Effector CD4-positive, alpha-beta T cell (primary cell): Measurements from ENCODE around the gene SHH. TPM values are rescaled to one million over a fixed set of nuclear protein-coding genes. Genes with fewer than 3 reads are reported as not detected.

Experiments used
- DNase-seq: peaks from one replicate; pipeline ENCODE4 v3.0.0-alpha.2; 2020
- total RNA-seq: gene quantifications from one replicate; lab custom pipeline; 2026; lab: John Stamatoyannopoulos, UW

Gene SHH
- not detected for total RNA-seq

- DNase-seq, result no peak
Measured at GRCh38 chr7:155811895-155812761, at the start of gene SHH. Gene SHH, minus strand, starts transcription at chr7:155812463. Its CDS starts 341 bp downstream, at chr7:155812122.

DNA sequence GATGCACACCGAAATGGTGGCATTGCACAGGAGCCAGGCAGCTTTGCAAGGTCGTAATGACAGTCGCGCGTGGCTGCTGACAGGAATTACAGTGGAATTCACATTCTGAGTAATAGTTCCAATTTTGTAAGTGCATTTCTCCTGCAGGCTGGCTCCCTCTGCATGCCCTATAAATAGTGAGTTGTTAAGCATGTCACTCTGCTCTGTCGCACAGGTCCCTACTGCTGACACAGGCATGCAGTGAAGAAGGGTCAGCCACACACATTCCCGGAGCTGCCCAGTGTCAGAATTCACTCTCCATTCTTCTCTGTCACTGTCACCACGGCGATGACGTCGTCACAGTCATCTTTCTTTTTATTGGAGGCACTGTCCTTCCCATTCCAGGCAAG is 49.2 kb upstream of the SHH start:
- DNase-seq, result no peak

- DNase-seq, result no peak
Measured at GRCh38 chr7:155860840-155861479, 48.7 kb upstream of the SHH start.

DNA sequence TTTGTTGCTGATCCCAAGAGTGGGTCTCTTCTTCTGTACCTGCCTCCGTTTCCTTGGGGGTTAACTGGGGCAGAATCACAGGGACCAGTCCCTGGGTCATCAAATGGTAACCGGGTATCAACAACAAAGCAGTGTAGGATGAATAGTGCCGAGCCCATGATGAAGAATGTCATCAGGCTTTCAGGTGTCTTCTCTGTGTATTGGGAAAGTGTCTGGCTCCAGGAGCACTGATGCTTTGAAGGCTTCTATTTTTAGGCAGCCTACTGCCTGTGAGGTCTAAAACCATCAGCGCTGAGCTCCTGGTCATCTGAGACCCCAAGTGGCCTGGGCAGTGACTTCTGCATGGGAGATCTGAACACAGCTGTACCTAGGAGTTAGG is 48.2 kb upstream of the SHH start:
- DNase-seq, result no peak

DNA sequence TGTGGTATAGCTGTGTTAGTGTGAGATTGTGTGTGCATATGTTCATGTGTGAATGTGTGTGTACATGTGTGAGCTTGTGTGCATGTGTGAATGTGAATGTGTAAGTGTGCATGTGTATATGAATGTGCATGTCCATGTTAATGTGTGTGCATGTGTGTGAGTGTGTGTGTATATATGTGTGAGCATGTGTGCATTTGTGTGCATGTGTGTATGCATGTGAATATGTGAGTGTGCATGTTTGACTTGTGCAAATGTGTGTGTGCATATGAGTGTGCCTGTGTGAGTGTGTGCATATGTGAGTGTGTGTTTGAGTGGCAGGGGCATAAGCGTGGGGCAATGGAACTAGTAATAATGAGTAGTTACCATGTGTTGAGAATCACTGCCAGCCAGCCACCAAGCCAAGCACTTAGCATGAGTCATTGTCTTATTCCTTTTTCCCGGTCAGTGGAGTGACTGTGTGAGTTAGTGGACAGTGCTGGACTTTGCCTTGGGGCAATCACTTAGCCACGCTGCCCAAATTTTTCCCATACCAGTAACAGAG is 46.3 kb upstream of the SHH start:
- DNase-seq, result no peak

GRCh38 chr7:155857141-155857540 is 44.9 kb upstream of the SHH start:
- no peak for DNase-seq

- no peak for DNase-seq
Measured at GRCh38 chr7:155856656-155857055, 44.4 kb upstream of the SHH start.

GRCh38 chr7:155852426-155853301 is 40.4 kb upstream of the SHH start:
- DNase-seq, result no peak

- no peak for DNase-seq
Measured at GRCh38 chr7:155851892-155852291, 39.6 kb upstream of the SHH start.

DNA sequence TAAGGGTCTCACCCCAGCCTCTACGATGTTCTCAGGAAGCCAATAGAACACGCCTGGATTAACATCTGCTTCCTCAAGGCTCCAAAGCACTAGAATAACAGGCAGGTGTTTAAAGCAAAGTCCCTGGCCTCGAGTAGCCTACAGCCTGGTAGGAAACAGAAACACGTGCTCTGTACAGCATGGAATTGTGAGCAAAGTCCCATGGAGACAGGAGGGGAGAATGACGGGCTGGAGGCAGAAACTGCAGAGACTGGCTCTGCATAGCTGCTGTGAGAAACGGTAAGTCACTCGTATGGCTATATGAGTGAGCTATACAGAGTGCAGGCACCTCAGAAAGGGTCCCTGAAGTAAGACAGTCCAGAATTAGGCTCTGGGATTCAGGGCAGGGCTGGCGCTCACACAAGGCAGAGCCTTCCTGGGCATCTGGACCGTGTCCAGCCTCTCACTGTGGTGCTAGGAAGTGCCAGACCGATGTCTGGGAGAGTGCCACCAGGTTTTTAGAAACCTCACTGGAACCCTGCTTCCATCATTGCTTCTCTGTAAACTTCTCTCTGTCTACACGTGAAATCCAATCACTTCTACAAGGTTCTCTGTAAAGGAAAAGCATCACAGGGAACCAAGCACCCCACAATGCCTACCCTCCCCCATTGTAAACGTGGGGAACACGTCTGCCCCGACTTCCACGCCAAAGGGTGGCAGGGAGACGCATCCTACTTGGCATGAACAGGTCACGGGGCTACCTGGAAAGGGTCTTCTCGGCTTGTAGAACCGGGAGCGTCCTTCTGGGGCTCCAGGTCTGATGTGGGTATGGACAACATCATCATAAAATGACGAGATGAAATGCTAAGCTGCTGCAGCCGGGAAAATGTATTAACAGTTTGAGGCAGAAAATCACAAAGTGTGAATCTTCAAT is 38.8 kb upstream of the SHH start:
- DNase-seq, result no peak

DNA sequence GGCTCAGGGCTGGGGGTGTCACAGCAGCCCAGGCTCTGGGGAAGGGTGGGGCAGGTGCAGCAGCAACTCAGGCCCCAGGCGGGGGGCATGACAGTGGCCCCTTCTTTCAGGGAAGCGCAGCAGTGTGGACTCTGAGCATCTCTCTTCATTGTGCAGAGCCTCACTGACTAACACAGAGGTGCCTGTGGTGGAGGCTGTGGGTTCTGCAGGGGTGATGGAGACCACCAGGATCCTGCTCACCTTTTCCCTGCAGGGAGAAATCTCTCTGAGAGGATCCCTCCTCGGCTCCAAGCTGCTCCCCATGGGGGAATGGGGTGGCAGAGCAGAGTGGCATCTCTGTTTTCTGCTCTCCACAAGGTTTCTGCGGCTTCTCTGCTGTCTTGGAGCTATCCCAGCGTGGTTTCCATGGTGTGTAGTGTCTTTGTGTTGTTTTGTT is 37.8 kb upstream of the SHH start:
- no peak for DNase-seq

- no peak for DNase-seq
Measured at GRCh38 chr7:155848691-155849669, 36.7 kb upstream of the SHH start.

GRCh38 chr7:155847821-155848435 is 35.7 kb upstream of the SHH start:
- DNase-seq, result no peak

DNA sequence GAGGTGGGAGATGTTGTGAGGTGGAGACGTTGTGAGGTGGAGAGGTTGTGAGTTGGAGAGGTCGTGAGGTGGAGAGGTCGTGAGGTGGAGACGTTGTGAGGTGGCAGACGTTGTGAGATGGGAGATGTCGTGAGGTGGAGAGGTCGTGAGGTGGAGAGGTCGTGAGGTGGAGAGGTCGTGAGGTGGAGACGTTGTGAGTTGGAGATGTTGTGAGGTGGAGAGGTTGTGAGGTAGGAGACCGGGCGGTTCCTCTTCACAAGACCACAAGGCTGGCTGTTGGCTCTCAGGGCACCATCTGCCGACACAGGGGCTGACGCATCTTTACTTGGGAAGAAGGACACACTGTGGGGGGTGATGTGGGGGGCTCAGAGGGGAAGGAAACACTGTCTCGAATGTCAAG is 34.7 kb upstream of the SHH start:
- no peak for DNase-seq

DNA sequence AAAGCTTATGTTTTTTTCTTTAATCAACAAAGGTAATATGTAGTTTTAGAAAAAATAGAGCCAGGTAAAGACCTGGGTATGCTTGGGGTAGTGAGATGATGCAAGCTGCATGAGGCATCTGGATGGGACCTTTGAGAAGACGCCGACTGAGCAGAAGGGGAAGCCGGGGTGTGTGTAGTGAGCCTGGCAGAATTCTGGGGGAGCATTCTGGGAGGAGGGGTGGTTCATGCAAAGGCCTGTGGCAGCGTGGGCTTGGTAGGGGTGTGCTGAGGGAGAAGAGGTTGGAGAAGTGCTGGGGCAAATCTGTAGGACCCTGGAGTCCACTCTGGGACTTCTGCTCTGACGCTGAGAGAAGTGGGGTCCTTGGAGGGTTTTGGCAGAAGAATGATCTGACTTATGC is 33.9 kb upstream of the SHH start:
- no peak for DNase-seq

- DNase-seq, result no peak
Measured at GRCh38 chr7:155845226-155845625, 33.0 kb upstream of the SHH start.

DNA sequence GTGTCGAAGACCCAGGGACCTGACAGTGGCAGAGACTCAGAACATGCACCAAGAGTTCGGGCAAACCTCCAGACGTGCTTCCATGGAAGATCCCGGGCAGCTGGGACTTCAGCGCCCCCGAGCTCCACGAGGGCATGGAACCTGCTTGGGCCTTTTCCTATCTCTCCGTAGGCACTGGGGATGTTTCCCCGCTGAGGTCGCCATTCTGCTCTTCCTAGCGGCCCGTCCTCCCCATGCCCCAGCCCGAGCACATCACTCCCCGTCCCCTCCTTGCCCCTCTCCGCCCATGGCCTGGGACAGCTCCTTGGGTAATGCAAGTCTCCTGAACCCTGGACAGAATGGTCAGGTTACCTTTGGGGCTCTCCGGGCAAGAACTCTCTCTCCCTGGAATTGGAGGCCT is 32.3 kb upstream of the SHH start:
- no peak for DNase-seq

- DNase-seq, result no peak
Measured at GRCh38 chr7:155844019-155844453, 31.8 kb upstream of the SHH start.

DNA sequence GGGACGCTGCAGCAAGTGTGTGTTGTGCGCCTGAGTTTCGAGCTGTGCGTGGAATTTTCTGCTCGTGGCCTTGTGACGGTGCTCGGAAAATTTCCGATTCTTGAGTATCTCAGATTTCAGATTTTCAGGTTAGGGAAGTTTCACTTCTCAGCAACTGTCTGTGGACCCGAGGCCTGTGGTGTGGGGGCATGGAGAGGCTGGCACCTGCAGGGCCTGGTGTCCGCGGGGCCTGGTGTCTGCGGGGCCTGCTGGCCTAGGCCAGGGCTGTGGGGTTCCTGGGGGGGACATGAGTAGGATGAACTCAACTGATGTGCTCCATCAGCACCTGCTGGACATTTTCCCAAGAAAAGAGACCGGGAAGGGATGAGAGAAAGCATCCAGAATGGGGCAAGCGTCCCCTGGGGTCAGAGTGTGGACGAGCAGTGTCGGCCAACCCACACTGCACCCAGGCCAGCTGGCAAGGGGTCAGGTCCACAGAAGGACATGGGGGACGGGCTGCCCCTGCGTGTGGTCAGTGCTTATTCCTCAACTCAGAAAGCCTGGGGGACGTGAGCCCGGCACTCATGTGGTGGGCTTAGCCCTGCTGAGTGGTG is 31.3 kb upstream of the SHH start:
- DNase-seq, result no peak
